Measurements from ENCODE around the gene ZWILCH.
A peak's percentile ranks its signal among the peaks of the same experiment; 100 is the strongest.

The ZWILCH gene

GRCh38 chr15:66572146-66572545, 67.0 kb downstream of the ZWILCH start:
- no peak for DNase-seq (ENCODE audit: low read depth)
- H3K4me3 ChIP-seq (ENCODE audit: low read depth, low read length): no peak overlapping the region
- TF ChIP-seq, protein P1, sequence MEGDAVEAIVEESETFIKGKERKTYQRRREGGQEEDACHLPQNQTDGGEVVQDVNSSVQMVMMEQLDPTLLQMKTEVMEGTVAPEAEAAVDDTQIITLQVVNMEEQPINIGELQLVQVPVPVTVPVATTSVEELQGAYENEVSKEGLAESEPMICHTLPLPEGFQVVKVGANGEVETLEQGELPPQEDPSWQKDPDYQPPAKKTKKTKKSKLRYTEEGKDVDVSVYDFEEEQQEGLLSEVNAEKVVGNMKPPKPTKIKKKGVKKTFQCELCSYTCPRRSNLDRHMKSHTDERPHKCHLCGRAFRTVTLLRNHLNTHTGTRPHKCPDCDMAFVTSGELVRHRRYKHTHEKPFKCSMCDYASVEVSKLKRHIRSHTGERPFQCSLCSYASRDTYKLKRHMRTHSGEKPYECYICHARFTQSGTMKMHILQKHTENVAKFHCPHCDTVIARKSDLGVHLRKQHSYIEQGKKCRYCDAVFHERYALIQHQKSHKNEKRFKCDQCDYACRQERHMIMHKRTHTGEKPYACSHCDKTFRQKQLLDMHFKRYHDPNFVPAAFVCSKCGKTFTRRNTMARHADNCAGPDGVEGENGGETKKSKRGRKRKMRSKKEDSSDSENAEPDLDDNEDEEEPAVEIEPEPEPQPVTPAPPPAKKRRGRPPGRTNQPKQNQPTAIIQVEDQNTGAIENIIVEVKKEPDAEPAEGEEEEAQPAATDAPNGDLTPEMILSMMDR (IDR thresholded peaks at IDR 0.05; ENCODE audit: insufficient read depth, low read depth, low read length, missing control alignments): no peak

- H3K4me3 ChIP-seq (ENCODE audit: low read depth, low read length): no peak overlapping the region
- TF ChIP-seq, protein P1 (IDR thresholded peaks at IDR 0.05; ENCODE audit: insufficient read depth, low read depth, low read length, missing control alignments): no peak
- DNase-seq (ENCODE audit: low read depth): peak; percentile 18
These were observed 68.2 kb downstream of the ZWILCH start for GRCh38 chr15:66573348-66573718.

- TF ChIP-seq, protein P1 (IDR thresholded peaks at IDR 0.05; ENCODE audit: insufficient read depth, low read depth, low read length, missing control alignments): no peak
- no peak for DNase-seq (ENCODE audit: low read depth)
- no peak overlapping the region for H3K4me3 ChIP-seq (ENCODE audit: low read depth, low read length)
These were observed 68.8 kb downstream of the ZWILCH start for GRCh38 chr15:66573719-66574595.

- no peak overlapping the region for H3K4me3 ChIP-seq (ENCODE audit: low read depth, low read length)
- DNase-seq (ENCODE audit: low read depth): no peak
- TF ChIP-seq, protein P1 (IDR thresholded peaks at IDR 0.05; ENCODE audit: insufficient read depth, low read depth, low read length, missing control alignments): no peak
These were observed 69.4 kb downstream of the ZWILCH start for GRCh38 chr15:66574596-66574950.

DNA sequence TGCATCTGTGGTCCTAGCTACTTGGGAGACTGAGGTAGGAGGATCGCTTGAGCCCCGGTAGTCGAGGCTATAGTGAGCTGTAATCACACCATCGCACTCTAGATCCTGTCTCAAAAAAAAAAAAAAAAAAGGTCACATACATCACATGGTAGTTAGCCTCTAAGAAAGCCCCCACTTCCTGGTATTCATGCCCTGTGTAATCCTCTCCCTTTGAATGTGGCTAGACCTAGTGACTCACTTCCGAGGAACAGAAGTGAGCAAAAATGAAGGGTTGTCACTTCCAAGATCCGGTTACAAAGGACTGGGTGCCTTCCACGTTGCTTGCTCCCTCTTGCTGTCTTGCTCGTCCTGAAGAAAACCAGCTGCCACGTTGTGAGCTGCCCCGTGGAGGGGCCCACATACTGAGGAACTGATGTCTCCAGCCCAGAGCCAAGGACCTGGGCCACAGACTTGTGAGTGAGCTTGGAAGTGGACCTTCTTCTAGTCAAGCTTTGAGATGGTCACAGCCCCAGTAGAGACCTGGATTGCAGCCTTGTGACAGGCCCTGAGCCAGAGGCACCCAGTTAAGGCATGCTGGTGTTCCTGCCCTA, 73.3 kb downstream of the ZWILCH start:
- no peak overlapping the region for H3K4me3 ChIP-seq (ENCODE audit: low read depth, low read length)
- TF ChIP-seq, protein P1 (IDR thresholded peaks at IDR 0.05; ENCODE audit: insufficient read depth, low read depth, low read length, missing control alignments): no peak
- no peak for DNase-seq (ENCODE audit: low read depth)

DNA sequence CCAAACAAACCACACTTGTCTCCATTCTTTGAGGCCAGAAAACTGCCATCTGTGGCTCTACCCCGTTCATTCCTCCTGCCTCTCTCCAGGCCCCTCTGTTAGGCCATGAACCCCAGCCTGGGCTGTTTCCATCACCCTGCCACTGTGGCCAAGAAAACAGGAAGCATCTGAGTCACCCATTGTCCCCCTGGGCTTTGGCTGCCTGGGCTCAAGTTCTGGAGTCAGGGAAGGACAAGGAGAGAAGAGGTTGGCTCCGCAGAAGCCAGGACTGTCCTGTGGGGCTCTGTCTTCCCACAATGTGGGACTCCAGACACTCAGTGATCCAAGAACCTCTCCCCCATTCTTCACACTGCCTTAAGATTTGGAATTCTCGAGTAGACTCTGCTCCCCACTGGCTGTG, 75.5 kb downstream of the ZWILCH start:
- no peak overlapping the region for H3K4me3 ChIP-seq (ENCODE audit: low read depth, low read length)
- TF ChIP-seq, protein P1 (IDR thresholded peaks at IDR 0.05; ENCODE audit: insufficient read depth, low read depth, low read length, missing control alignments): no peak
- no peak for DNase-seq (ENCODE audit: low read depth)

Data from GM12865 (cell line).